ENCODE measurements around the gene FZD4. TPM values are rescaled to one million over a fixed set of nuclear protein-coding genes. Genes with fewer than 3 reads are reported as not detected.
"Not testable (repeated sequence)": the region's sequence is repeated elsewhere in the genome, so short reads cannot be mapped to it uniquely, and the experiment has no call there.

FZD4 gene
- total RNA-seq, 1 donor from 2014 or later: 124 TPM

DNA sequence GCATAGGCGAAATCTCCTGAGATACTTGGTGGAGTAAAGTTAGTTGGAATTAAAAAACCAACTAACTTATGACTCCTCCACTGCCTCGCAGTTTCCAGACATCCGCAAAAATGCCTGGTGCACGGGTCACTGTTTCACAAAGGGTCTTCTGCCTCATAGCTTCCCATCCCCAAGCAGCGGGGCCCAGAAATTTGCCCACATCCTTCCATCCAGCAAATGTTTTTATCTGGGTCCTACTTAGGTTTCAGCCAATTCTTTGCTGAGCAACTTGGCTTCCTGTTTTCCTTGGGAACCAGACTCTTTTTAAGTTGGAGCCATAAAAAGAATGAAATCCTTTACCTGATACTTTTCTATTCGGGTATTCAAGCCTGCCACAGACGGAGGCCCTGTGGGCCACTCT is 36.2 kb downstream of the FZD4 start:
- Histone ChIP-seq H3K9me3 (no peaks in the 10 kb centered on the region), H3K27me3 (no peaks in the 10 kb centered on the region), H3K4me1 (peaks cover 8 to 53% of the 10 kb centered on the region in 2 donors), H3K27ac (peak overlapping the region; percentile 85 to 89), H3K36me3 (no peaks in the 10 kb centered on the region), H3K4me3 (peak overlapping the region in 1 of 2 donors; percentile 6)
- intact Hi-C loops (cut with DNase I): loop anchor here (1.0 to 5.0 kb wide), 4 partner anchors 49 to 462 kb away; no protein-coding TSS in a partner anchor
- DNase-seq (ENCODE audit: low spot score in 2 of 2): no peak
- TF ChIP-seq CTCF (IDR thresholded peaks at IDR 0.05): no peak

DNA sequence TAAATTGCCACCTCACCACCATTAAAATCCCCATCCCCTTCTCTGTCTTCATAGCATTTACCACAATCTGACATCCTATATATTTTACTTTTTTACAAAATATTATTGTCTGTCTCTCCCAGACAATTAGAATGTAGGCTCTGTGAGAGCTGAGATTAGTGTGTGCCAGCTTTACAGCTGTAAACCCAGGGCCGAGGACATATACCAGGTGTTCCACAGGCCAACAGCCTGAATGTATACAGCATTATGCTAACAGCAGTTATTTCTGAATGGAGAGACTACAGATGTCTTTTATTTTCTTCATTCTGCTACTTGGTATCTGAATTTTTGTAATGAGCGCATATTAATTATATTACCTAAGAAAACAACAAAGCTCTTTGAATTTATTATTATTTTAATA is 36.7 kb downstream of the FZD4 start:
- H3K4me3 ChIP-seq: no peak overlapping the region
- no peaks in the 10 kb centered on the region for H3K36me3 ChIP-seq
- peaks cover 8 to 54% of the 10 kb centered on the region in 2 donors for H3K4me1 ChIP-seq
- peak overlapping the region; percentile 85 to 89 for H3K27ac ChIP-seq
- no peaks in the 10 kb centered on the region for H3K9me3 ChIP-seq
- DNase-seq (ENCODE audit: low spot score in 2 of 2): no peak
- TF ChIP-seq CTCF (IDR thresholded peaks at IDR 0.05): no peak
- no peaks in the 10 kb centered on the region for H3K27me3 ChIP-seq
- intact Hi-C loops (cut with DNase I): loop anchor here (5.0 kb wide), 3 partner anchors 101 to 461 kb away; no protein-coding TSS in a partner anchor

GRCh38 chr11:86917589-86917988 is 37.6 kb downstream of the FZD4 start:
- DNase-seq (ENCODE audit: low spot score in 2 of 2): no peak
- no peaks in the 10 kb centered on the region for H3K9me3 ChIP-seq
- no peak for TF ChIP-seq CTCF (IDR thresholded peaks at IDR 0.05)
- H3K27ac ChIP-seq: peak overlapping the region; percentile 85 to 89
- no peaks in the 10 kb centered on the region for H3K36me3 ChIP-seq
- H3K4me3 ChIP-seq: no peak overlapping the region
- intact Hi-C loops (cut with DNase I): loop anchor here (5.0 kb wide), 3 partner anchors 100 to 460 kb away; no protein-coding TSS in a partner anchor
- H3K4me1 ChIP-seq: peaks cover 8 to 56% of the 10 kb centered on the region in 2 donors
- no peaks in the 10 kb centered on the region for H3K27me3 ChIP-seq

DNA sequence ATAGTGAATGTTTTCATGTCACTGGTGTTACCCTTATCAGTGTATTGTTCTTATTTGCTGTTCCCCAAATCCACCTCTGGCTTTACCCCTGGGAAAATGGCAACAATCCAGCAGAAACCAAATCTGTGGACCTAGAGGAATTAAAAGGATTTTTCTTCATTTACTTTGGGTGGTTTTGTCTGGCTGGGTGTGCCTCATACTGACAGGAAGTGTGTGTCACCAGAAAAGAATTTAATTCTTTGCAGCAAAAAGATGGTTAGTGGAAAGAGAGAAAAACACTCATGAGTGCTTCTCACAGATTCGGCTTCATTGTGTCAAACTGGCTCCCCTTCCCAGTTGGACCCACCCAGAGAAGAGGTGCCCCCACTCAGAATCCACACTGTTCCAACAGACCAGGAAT is 38.9 kb downstream of the FZD4 start:
- no peak for DNase-seq (ENCODE audit: low spot score in 2 of 2)
- H3K4me1 ChIP-seq: peaks cover 8 to 53% of the 10 kb centered on the region in 2 donors
- H3K27ac ChIP-seq: peak overlapping the region; percentile 85 to 89
- no peak for TF ChIP-seq CTCF (IDR thresholded peaks at IDR 0.05)
- H3K9me3 ChIP-seq: peaks cover 0 to 4% of the 10 kb centered on the region in 2 donors
- intact Hi-C loops (cut with DNase I): loop anchor here (5.0 kb wide), 3 partner anchors 99 to 459 kb away; no protein-coding TSS in a partner anchor
- no peaks in the 10 kb centered on the region for H3K27me3 ChIP-seq
- no peaks in the 10 kb centered on the region for H3K36me3 ChIP-seq
- H3K4me3 ChIP-seq: no peak overlapping the region

- not testable (repeated sequence) for DNase-seq (ENCODE audit: low spot score in 2 of 2); H3K9me3 ChIP-seq; H3K4me3 ChIP-seq; H3K36me3 ChIP-seq; H3K27me3 ChIP-seq
- intact Hi-C loops (cut with DNase I): loop anchor here (5.0 kb wide), 3 partner anchors 99 to 459 kb away; no protein-coding TSS in a partner anchor
- Histone ChIP-seq H3K4me1 (peaks cover 8 to 53% of the 10 kb centered on the region in 2 donors), H3K27ac (peak overlapping the region; percentile 85 to 89)
These were observed 39.3 kb downstream of the FZD4 start for GRCh38 chr11:86915850-86916249.

DNA sequence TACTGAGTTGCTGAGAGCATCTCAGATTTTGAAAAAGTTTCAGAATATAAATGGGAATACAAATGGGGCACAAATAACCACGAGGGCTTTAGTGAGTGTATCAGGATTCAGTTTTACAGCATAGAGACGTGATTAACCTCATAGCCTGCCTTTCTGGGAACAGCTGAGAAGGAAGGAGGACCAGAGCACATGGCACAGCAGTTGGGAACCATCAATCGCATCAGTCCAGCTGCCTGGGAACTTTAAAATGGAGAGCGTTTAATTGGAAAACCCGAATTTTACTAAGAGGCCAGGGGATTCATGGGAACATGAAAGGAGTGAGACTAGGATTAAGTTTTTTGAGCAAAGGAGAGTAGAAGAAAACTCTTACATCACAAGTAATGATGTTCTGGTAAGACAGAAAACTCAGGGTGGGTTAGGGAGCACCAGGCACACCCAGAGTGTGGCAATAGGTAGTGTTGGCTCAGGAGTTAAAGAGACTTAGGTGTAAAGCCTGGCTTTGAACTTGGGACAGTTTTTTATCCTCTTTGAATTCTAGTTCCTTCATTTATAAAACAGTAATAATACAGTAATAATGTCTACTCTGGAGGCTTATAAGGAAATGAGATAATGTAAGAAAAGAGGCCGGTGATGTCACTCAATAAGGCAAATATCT is 40.2 kb downstream of the FZD4 start:
- Histone ChIP-seq H3K9me3 (peaks cover 0 to 4% of the 10 kb centered on the region in 2 donors), H3K36me3 (no peaks in the 10 kb centered on the region), H3K27ac (peak overlapping the region; percentile 85 to 89), H3K27me3 (no peaks in the 10 kb centered on the region), H3K4me3 (no peak overlapping the region), H3K4me1 (peaks cover 8 to 51% of the 10 kb centered on the region in 2 donors)
- DNase-seq (ENCODE audit: low spot score in 2 of 2): no peak
- TF ChIP-seq CTCF (IDR thresholded peaks at IDR 0.05): no peak
- intact Hi-C loops (cut with DNase I): loop anchor here (5.0 kb wide), 3 partner anchors 98 to 458 kb away; no protein-coding TSS in a partner anchor

Measured in ascending aorta (tissue), 2 donors.